CD4-positive, alpha-beta T cell (primary cell): ENCODE measurements around the gene PDZD8. TPM values are rescaled to one million over a fixed set of nuclear protein-coding genes. Genes with fewer than 3 reads are reported as not detected.

Experiments
- ATAC-seq: fragments of 200-7000 bp; cut with Tn5 transposase; one replicate; pipeline ENCODE4 v1.10.0; 2022; ENCODE audit warnings: mild to moderate bottlenecking; ENCODE audit not compliant: poor library complexity
- CTCF ChIA-PET: fragments of 350-600 bp; sonication (Branson Sonifier 250); formaldehyde crosslinking; loops from one replicate; lab custom pipeline; 2021; ENCODE audit warnings: antibody characterized with exemption, inconsistent platforms; lab: Charles Lee
- POLR2A ChIA-PET: fragments of 350-600 bp; sonication (Branson Sonifier 250); formaldehyde crosslinking; loops from one replicate; lab custom pipeline; 2021; ENCODE audit warnings: antibody characterized with exemption, inconsistent platforms; lab: Charles Lee
- DNase-seq, 14 experiments: peaks; one replicate each; pipeline ENCODE4 v3.0.0-alpha.2; 2013 to 2020; ENCODE audit warnings: mixed read lengths in 2 of 14
- H3K27ac ChIP-seq, 2 donors: one replicate each; pipeline versions ENCODE4 v1.5.1 to v1.7.0; 2013; ENCODE audit warnings: low read length in 2 of 2, low read depth in 1 of 2, mild to moderate bottlenecking in 1 of 2
- H3K27me3 ChIP-seq, 2 experiments: 1 replicate in 1 of 2; 2 replicates in 1 of 2; pipeline versions ENCODE4 v1.6.1 to v1.7.0; 2013; ENCODE audit warnings: low read length in 2 of 2, control low read depth in 1 of 2, mild to moderate bottlenecking in 1 of 2, moderate library complexity in 1 of 2; ENCODE audit not compliant: insufficient read depth in 2 of 2, control insufficient read depth in 1 of 2
- H3K36me3 ChIP-seq: one replicate; pipeline ENCODE4 v1.6.1; 2013; ENCODE audit warnings: low read length, control low read depth; ENCODE audit not compliant: insufficient read depth
- H3K4me1 ChIP-seq: one replicate; pipeline ENCODE4 v1.6.1; 2013; ENCODE audit warnings: low read length, control low read depth; ENCODE audit not compliant: insufficient read depth
- H3K4me3 ChIP-seq: one replicate; pipeline ENCODE4 v1.5.1; 2013; ENCODE audit warnings: mild to moderate bottlenecking, low read length, moderate library complexity
- H3K9me3 ChIP-seq, 2 experiments: 1 replicate in 1 of 2; 2 replicates in 1 of 2; pipeline versions ENCODE4 v1.6.1 to v1.7.0; 2013; ENCODE audit warnings: low read length in 2 of 2, mild to moderate bottlenecking in 2 of 2, control low read depth in 1 of 2, moderate library complexity in 1 of 2; ENCODE audit not compliant: control insufficient read depth in 1 of 2, insufficient read depth in 1 of 2
- H3K27ac Mint-ChIP-seq: one replicate; pipeline ENCODE4 v1.8.0; 2020; ENCODE audit warnings: mixed read lengths
- H3K27me3 Mint-ChIP-seq: one replicate; pipeline ENCODE4 v1.8.0; 2021; ENCODE audit warnings: mixed read lengths
- H3K36me3 Mint-ChIP-seq: one replicate; pipeline ENCODE4 v1.8.0; 2021; ENCODE audit warnings: low read depth, mixed read lengths
- H3K4me1 Mint-ChIP-seq: one replicate; pipeline ENCODE4 v1.8.0; 2021; ENCODE audit warnings: low read depth, mixed read lengths
- H3K4me3 Mint-ChIP-seq: one replicate; pipeline ENCODE4 v1.8.0; 2020; ENCODE audit warnings: mild to moderate bottlenecking, mixed read lengths
- H3K9me3 Mint-ChIP-seq: one replicate; pipeline ENCODE4 v1.8.0; 2020; ENCODE audit warnings: mixed read lengths
- intact Hi-C, 2 experiments: fragments of 100-400 bp; cut with DNase I in 1 of 2; cut with micrococcal nuclease in 1 of 2; formaldehyde crosslinking; loops; one replicate each; pipeline versions ENCODE4 v1.15.1 to v1.9.0; 2023 to 2025; cut with DNase I, micrococcal nuclease
- total RNA-seq, 174 experiments: library from RNA in 2 of 174; stranded (reverse) in 2 of 174; gene quantifications; one replicate each; pipeline ENCODE4 v1.2.3 and lab custom pipeline; 2021 to 2026
- TF ChIP-seq, protein P1 (sequence below): fragments of 200-600 bp; IDR thresholded peaks from one replicate; pipeline ENCODE4 v1.8.0; 2022; ENCODE audit warnings: antibody characterized with exemption, mild to moderate bottlenecking

Gene PDZD8
- total RNA-seq, 2 experiments from 2014 or later, result 25.2 to 31.1 TPM

DNA sequence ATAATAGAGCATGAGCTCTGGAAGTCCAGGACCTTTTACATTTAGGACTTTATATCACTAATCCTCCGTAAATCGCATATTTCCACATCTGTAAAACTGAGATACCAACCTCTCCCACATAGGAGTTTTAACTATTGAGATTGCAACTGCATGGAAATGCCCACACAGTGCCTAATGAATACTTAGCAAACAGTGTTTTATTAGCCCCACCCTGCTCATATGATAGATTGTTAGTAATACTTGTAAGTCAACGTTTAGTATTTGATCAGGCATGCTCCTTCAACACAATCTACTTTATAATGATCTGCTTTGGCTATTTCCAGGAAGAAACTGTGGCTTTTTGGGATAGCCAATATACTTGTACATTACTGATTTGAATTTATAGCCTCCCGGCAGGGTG, 8.5 kb downstream of the PDZD8 start:
- H3K4me1 ChIP-seq, result peaks cover 15% of the 10 kb centered on the region
- peaks cover 80% of the 10 kb centered on the region for H3K4me1 Mint-ChIP-seq
- no peak overlapping the region for H3K4me3 Mint-ChIP-seq
- H3K4me3 ChIP-seq, result no peak overlapping the region
- CTCF ChIA-PET, result no interaction called here
- no peaks in the 10 kb centered on the region for H3K9me3 ChIP-seq
- no peaks in the 10 kb centered on the region for H3K27me3 ChIP-seq
- no peaks in the 10 kb centered on the region for H3K36me3 ChIP-seq
- intact Hi-C loops, result no loop called here
- H3K27ac ChIP-seq, result no peak overlapping the region
- H3K27ac Mint-ChIP-seq, result no peak overlapping the region
- no peaks in the 10 kb centered on the region for H3K27me3 Mint-ChIP-seq
- peaks cover 6% of the 10 kb centered on the region for H3K36me3 Mint-ChIP-seq
- ATAC-seq (no peak), DNase-seq (no peak)
- TF ChIP-seq, protein P1, sequence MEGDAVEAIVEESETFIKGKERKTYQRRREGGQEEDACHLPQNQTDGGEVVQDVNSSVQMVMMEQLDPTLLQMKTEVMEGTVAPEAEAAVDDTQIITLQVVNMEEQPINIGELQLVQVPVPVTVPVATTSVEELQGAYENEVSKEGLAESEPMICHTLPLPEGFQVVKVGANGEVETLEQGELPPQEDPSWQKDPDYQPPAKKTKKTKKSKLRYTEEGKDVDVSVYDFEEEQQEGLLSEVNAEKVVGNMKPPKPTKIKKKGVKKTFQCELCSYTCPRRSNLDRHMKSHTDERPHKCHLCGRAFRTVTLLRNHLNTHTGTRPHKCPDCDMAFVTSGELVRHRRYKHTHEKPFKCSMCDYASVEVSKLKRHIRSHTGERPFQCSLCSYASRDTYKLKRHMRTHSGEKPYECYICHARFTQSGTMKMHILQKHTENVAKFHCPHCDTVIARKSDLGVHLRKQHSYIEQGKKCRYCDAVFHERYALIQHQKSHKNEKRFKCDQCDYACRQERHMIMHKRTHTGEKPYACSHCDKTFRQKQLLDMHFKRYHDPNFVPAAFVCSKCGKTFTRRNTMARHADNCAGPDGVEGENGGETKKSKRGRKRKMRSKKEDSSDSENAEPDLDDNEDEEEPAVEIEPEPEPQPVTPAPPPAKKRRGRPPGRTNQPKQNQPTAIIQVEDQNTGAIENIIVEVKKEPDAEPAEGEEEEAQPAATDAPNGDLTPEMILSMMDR, result no peak
- POLR2A ChIA-PET, result no interaction called here
- no peaks in the 10 kb centered on the region for H3K9me3 Mint-ChIP-seq

DNA sequence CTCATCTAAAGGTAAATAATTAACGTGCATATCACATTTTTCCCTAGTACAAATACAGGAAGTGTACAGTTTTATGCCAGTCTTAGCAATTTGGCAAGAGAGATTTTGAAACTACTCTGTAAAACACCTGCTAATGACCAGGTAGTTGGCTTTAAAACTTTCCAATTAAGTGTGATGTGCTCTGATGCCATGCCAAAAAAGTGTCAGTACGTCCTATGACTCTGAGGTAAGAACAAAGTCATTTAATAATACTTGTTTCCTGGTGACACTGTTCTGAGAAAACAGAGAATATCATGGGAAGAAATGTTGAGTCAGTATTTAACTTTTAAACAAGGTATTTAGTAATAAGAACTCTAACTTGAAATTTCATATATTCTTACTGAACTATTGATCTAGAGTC, 9.6 kb downstream of the PDZD8 start:
- no peaks in the 10 kb centered on the region for H3K9me3 Mint-ChIP-seq
- Histone ChIP-seq H3K4me3 (no peak overlapping the region), H3K27ac (no peak overlapping the region), H3K4me1 (peaks cover 4% of the 10 kb centered on the region), H3K27me3 (no peaks in the 10 kb centered on the region), H3K36me3 (no peaks in the 10 kb centered on the region), H3K9me3 (no peaks in the 10 kb centered on the region)
- intact Hi-C loops, result no loop called here
- DNase-seq (peak in 1 of 14 experiments; percentile 17), ATAC-seq (no peak)
- H3K27me3 Mint-ChIP-seq, result no peaks in the 10 kb centered on the region
- ChIA-PET CTCF (no interaction called here), POLR2A (no interaction called here)
- H3K27ac Mint-ChIP-seq, result no peak overlapping the region
- no peak overlapping the region for H3K4me3 Mint-ChIP-seq
- peaks cover 81% of the 10 kb centered on the region for H3K4me1 Mint-ChIP-seq
- peaks cover 6% of the 10 kb centered on the region for H3K36me3 Mint-ChIP-seq
- TF ChIP-seq, protein P1, result no peak

DNA sequence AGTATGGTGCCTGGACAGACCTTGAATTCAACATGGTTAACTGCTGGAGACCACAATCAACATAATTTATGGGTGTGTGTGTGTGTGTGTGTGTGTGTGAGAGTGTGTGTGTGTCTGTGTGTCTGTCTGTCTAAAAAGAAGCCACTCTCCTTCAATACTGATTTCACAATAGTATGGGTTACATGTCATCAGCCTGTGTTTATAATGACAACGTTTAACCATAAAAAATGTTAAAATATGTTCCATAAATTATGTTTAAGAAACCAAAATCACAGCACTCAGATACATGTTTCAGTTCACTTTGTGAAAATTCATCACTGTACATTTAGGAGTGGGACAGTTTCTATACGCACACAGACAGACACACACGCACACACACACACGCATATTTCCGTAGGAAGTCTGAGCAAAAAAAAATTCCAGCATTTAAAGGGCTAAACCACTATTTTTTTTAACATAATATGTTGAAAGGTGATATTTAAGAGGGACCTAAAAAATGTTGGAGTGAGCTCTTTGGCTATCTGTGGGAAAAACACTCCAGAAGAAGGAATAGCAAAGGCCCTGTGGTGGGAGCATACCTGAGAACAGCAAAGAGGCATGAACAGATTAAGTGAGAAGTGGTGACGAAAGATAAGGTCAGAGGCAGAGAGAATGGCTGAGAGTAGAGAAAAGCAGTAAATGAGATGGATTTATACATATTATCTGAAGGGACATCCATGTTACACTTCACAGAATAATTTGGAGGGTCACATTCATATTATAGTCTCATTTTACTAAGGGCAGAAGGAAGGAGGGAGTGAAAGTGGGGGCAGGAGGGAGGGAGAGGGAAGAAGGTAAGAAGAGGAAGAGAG, 10.9 kb downstream of the PDZD8 start:
- H3K4me3 ChIP-seq, result no peak overlapping the region
- H3K27me3 ChIP-seq, result no peaks in the 10 kb centered on the region
- Mint-ChIP-seq H3K4me1 (peaks cover 75% of the 10 kb centered on the region), H3K27me3 (no peaks in the 10 kb centered on the region), H3K4me3 (no peak overlapping the region), H3K27ac (no peak overlapping the region), H3K9me3 (no peaks in the 10 kb centered on the region), H3K36me3 (peaks cover 1% of the 10 kb centered on the region)
- POLR2A ChIA-PET, result no interaction called here
- ATAC-seq (no peak), DNase-seq (peak in 1 of 14 experiments; percentile 36)
- TF ChIP-seq, protein P1, result no peak
- CTCF ChIA-PET, result no interaction called here
- H3K27ac ChIP-seq, result no peak overlapping the region
- no peaks in the 10 kb centered on the region for H3K36me3 ChIP-seq
- H3K9me3 ChIP-seq, result no peaks in the 10 kb centered on the region
- intact Hi-C loops, result no loop called here
- H3K4me1 ChIP-seq, result no peaks in the 10 kb centered on the region
